ENCODE measurements around the gene RASGEF1C.

DNA sequence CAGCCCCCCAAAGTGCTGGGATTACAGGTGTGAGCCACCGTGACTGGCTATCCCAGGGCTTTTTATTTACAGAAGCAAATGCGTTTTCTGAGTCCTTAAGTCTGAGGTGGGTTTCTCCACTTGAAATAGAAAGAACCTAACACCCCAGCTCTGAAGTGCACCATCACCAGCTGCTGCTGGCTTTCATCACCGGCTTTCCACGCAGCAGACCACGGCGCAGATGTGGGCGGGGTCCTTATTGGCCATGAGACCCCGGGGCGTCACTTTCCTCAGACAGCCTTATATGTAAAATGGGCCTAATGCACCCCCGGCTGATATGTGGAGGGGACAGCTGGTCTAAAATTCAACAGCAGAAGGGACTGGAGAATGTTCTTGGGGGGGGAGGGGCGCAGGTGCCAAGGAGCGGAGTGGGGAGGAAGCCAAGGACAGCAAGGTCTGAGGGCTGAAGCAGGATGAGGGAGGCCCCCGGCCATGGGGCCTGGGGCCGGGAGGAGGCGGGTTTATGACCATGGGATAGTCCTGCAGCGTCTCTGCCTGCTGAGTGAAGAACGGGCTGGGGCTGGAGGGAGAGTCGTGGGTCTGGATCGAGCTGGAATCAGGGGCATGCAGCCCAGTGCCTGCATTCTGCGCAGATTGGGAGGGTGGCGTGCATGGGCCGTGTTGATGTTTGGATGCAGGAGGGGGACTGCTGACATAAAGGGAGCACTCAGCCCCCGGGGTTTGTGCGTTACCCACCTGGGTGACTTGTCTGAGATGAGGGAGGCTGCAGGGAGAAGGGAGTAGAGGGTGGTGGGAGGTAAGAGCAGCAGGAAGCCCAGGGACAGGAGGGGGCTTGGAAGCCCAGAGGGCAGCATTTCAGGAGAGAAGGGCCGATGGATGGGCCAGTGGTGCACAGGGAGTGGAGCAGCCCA lies 30.2 kb downstream of the RASGEF1C start:
- TF ChIP-seq CTCF (conservative IDR thresholded peaks at IDR 0.05; ENCODE audit: low read depth in 2 of 2), result no peak
- no peak for TF ChIP-seq POLR2AphosphoS5 (IDR thresholded peaks at IDR 0.05; ENCODE audit: low read depth)
- no peak for TF ChIP-seq EZH2 (IDR thresholded peaks at IDR 0.05; ENCODE audit: low read depth, unreplicated experiment)
- TF ChIP-seq JUNB (IDR thresholded peaks at IDR 0.05; ENCODE audit: unreplicated experiment), result no peak
- no peak for TF ChIP-seq CREB1 (CRISPR knock-in tag; IDR thresholded peaks at IDR 0.05; ENCODE audit: low read depth)
- TF ChIP-seq REST (IDR thresholded peaks at IDR 0.05; ENCODE audit: unreplicated experiment), result no peak
- TF ChIP-seq, protein P1, sequence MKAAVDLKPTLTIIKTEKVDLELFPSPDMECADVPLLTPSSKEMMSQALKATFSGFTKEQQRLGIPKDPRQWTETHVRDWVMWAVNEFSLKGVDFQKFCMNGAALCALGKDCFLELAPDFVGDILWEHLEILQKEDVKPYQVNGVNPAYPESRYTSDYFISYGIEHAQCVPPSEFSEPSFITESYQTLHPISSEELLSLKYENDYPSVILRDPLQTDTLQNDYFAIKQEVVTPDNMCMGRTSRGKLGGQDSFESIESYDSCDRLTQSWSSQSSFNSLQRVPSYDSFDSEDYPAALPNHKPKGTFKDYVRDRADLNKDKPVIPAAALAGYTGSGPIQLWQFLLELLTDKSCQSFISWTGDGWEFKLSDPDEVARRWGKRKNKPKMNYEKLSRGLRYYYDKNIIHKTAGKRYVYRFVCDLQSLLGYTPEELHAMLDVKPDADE (IDR thresholded peaks at IDR 0.05), result no peak

Data from GM23338 (cell line).